Endothelial cell of umbilical vein (primary cell): ENCODE measurements around the gene MYOD1. TPM values are rescaled to one million over a fixed set of nuclear protein-coding genes. Genes with fewer than 3 reads are reported as not detected.

Experiments
- BruUV-seq: library from RNA; stranded (reverse); fragments of 400-500 nt; replicated peaks from 2 replicates; lab custom pipeline; 2021; lab: Mats Ljungman, UMichigan
- CTCF ChIA-PET: fragments of 300-600, 350-600 bp; sonication (Branson Sonifier 250); formaldehyde crosslinking; loops from one replicate; lab custom pipeline; 2021; ENCODE audit warnings: antibody characterized with exemption, inconsistent platforms; lab: Charles Lee
- POLR2A ChIA-PET: fragments of 300-600, 350-600 bp; sonication (Branson Sonifier 250); formaldehyde crosslinking; loops from one replicate; lab custom pipeline; 2021; ENCODE audit warnings: antibody characterized with exemption, inconsistent platforms; lab: Charles Lee
- DNase-seq: peaks from one replicate; pipeline ENCODE4 v3.0.0-alpha.2; 2011; ENCODE audit warnings: low read depth, low spot score
- FAIRE-seq: peaks from 2 replicates; lab custom pipeline; 2011; peaks lifted over from hg19 to GRCh38; lab: Jason Lieb, UNC
- H2AFZ ChIP-seq: 2 replicates; pipeline ENCODE4 v1.6.0; 2012; ENCODE audit warnings: low read depth, low read length, control low read depth, inconsistent platforms
- H3K27ac ChIP-seq: 2 replicates; pipeline ENCODE4 v1.5.1; 2011; ENCODE audit warnings: low read depth, mild to moderate bottlenecking, control low read depth, low read length, moderate library complexity; ENCODE audit not compliant: insufficient read depth
- H3K27me3 ChIP-seq, 2 experiments: 2 replicates each; pipeline versions ENCODE4 v1.6.0 to v1.6.1; 2011; ENCODE audit warnings: low read length in 2 of 2, mixed read lengths in 1 of 2; ENCODE audit not compliant: control insufficient read depth in 2 of 2, insufficient read depth in 2 of 2
- H3K36me3 ChIP-seq, 2 experiments: 2 replicates in 1 of 2; 3 replicates in 1 of 2; pipeline ENCODE4 v1.5.1; 2011; ENCODE audit warnings: low read length in 2 of 2, mild to moderate bottlenecking in 1 of 2, moderate library complexity in 1 of 2; ENCODE audit not compliant: control insufficient read depth in 2 of 2, insufficient read depth in 2 of 2; ENCODE audit errors: extremely low read depth in 1 of 2
- H3K4me1 ChIP-seq: 3 replicates; pipeline ENCODE4 v1.5.1; 2011; ENCODE audit warnings: mild to moderate bottlenecking, low read length; ENCODE audit not compliant: control insufficient read depth, insufficient read depth; ENCODE audit errors: extremely low read depth
- H3K4me2 ChIP-seq: 2 replicates; pipeline ENCODE4 v1.6.1; 2011; ENCODE audit warnings: low read length, control low read depth, mixed read lengths; ENCODE audit not compliant: insufficient read depth
- H3K4me3 ChIP-seq, 3 experiments: fragments of 200-600 bp in 1 of 3; sonication (generic), shearing (Covaris generic) in 1 of 3; replicated peaks in 1 of 3; 2 replicates each; pipeline ENCODE4 v1.5.1; 2011 to 2016; ENCODE audit warnings: control low read depth in 3 of 3, low read length in 3 of 3, mild to moderate bottlenecking in 2 of 3, inconsistent platforms in 1 of 3, low read depth in 1 of 3, moderate library complexity in 1 of 3; ENCODE audit not compliant: insufficient read depth in 1 of 3
- H3K79me2 ChIP-seq: 2 replicates; pipeline ENCODE4 v1.6.0; 2012; ENCODE audit warnings: low read length, inconsistent platforms; ENCODE audit not compliant: control insufficient read depth, insufficient read depth
- H3K9ac ChIP-seq: replicated peaks from 2 replicates; pipeline ENCODE3; 2011; ENCODE audit warnings: low read length, control low read depth; ENCODE audit not compliant: insufficient read depth; ENCODE audit errors: extremely low read depth
- H3K9me1 ChIP-seq: replicated peaks from 3 replicates; pipeline ENCODE4 v1.6.0; 2011; ENCODE audit warnings: mild to moderate bottlenecking, low read length; ENCODE audit not compliant: control insufficient read depth, insufficient read depth; ENCODE audit errors: extremely low read depth
- H3K9me3 ChIP-seq: replicated peaks from 2 replicates; pipeline ENCODE4 v1.5.1; 2012; ENCODE audit warnings: low read length, inconsistent platforms; ENCODE audit not compliant: control insufficient read depth, insufficient read depth
- H4K20me1 ChIP-seq: replicated peaks from 2 replicates; pipeline ENCODE3; 2011; ENCODE audit warnings: mild to moderate bottlenecking, low read length; ENCODE audit not compliant: control insufficient read depth, insufficient read depth; ENCODE audit errors: extremely low read depth
- EZH2 ChIP-seq: IDR thresholded peaks from 2 replicates; pipeline ENCODE4 v1.6.1; 2012; ENCODE audit warnings: borderline replicate concordance, low read depth, mild to moderate bottlenecking, moderate library complexity, low read length, inconsistent platforms; ENCODE audit not compliant: severe bottlenecking
- FOS ChIP-seq: IDR thresholded peaks from 2 replicates; pipeline ENCODE4 v1.6.1; 2011; ENCODE audit warnings: mild to moderate bottlenecking, low read length, moderate library complexity, borderline replicate concordance; ENCODE audit not compliant: insufficient read depth
- GATA2 ChIP-seq: IDR thresholded peaks from 2 replicates; pipeline ENCODE4 v1.7.0; 2011; ENCODE audit warnings: low read depth, mild to moderate bottlenecking, moderate library complexity, mixed read lengths, low read length; ENCODE audit not compliant: insufficient read length, insufficient read depth
- JUN ChIP-seq: IDR thresholded peaks from 2 replicates; pipeline ENCODE4 v1.6.1; 2011; ENCODE audit warnings: borderline replicate concordance, low read depth; ENCODE audit not compliant: insufficient read length, insufficient read depth
- MYC ChIP-seq: IDR thresholded peaks from one replicate; pipeline ENCODE4 v1.6.1; 2011; ENCODE audit warnings: mild to moderate bottlenecking, low read depth, low read length
- POLR2A ChIP-seq: IDR thresholded peaks from 2 replicates; pipeline ENCODE4 v1.6.1; 2012; ENCODE audit warnings: low read depth, mild to moderate bottlenecking, control low read depth, low read length
- POLR2AphosphoS5 ChIP-seq: IDR thresholded peaks from 2 replicates; pipeline ENCODE4 v1.6.1; 2012; ENCODE audit warnings: low read depth, mild to moderate bottlenecking, control low read depth, low read length, moderate library complexity; ENCODE audit not compliant: insufficient read depth
- dilution Hi-C: fragments of 300-500 bp; cut with MboI; formaldehyde crosslinking; loops from one replicate; pipeline ENCODE4 v1.15.0; 2019; ENCODE audit warnings: low sequenced_read_pairs; ENCODE audit not compliant: extremely low pct_ligation_motif_present
- intact Hi-C: fragments of 100-400 bp; cut with micrococcal nuclease; formaldehyde crosslinking; loops from one replicate; pipeline ENCODE4 v1.10.0; 2022
- polyA plus RNA-seq, 4 experiments: library from polyadenylated mRNA; depleted of rRNA in 3 of 4; stranded (reverse) in 3 of 4; unstranded in 1 of 4; fragments of >200 nt; gene quantifications; 2 replicates each; pipeline versions ENCODE4 v1.2.1 to v1.2.3, GENCODE V29; 2011 to 2012; ENCODE audit warnings: missing spikeins in 1 of 4
- total RNA-seq: library from RNA; stranded (reverse); gene quantifications from 2 replicates; pipeline ENCODE4 v1.2.3, GENCODE V29; 2021
- TF ChIP-seq, protein P1 (sequence below): IDR thresholded peaks from 2 replicates; pipeline ENCODE4 v1.6.1; 2011; ENCODE audit not compliant: insufficient read depth, insufficient read length
- TF ChIP-seq, protein P2 (sequence below), 2 donors: IDR thresholded peaks; 1 replicate in 1 of 2; 2 replicates in 1 of 2; pipeline ENCODE4 v1.5.1; 2011; ENCODE audit warnings: low read length in 2 of 2, mild to moderate bottlenecking in 2 of 2, moderate library complexity in 2 of 2, control low read depth in 1 of 2, inconsistent platforms in 1 of 2, low read depth in 1 of 2; ENCODE audit not compliant: insufficient read depth in 1 of 2; ENCODE audit errors: extremely low read depth in 1 of 2

MYOD1 gene
- total and polyA plus RNA-seq, 2 donors (not counting 3 experiments of a cell fraction or from before 2014, with no cell fraction given) = not detected

DNA sequence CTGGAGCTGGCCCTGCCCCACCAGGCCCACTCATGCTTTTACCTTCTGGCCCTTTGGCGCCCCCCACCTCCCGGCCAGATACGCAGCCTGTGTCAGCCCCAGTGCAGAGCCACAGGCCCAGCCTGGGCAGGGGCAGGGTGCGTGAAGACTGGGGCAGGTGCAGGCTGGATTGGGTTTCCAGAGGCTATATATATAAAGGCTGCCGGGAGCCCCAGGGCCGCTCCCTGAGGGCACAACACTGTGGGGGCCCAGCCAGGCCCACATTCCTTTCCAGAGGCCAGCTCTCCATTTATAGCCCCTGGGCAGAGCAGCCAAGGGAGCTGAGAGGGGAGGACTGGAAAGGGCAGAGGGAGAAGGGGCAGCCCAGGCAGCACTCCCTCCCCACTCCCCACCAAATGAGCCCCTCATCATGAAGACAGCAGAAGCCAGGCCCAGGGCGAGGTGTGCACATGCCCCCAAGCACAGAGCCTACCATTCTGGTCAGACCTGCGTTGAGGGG is 5.0 kb upstream of the MYOD1 start:
- no TSS peak for BruUV-seq
- dilution Hi-C loops (no loop called here), intact Hi-C loops (no loop called here)
- Histone ChIP-seq H3K4me1 (no peaks in the 10 kb centered on the region), H3K27ac (no peak overlapping the region), H3K9ac (no peak overlapping the region), H3K4me3 (no peak overlapping the region), H3K9me3 (no peaks in the 10 kb centered on the region), H3K27me3 (peaks cover 29 to 44% of the 10 kb centered on the region in 2 experiments), H3K79me2 (no peaks in the 10 kb centered on the region), H3K9me1 (no peaks in the 10 kb centered on the region), H2AFZ (no peak overlapping the region), H3K4me2 (no peak overlapping the region), H4K20me1 (no peaks in the 10 kb centered on the region), H3K36me3 (no peaks in the 10 kb centered on the region)
- ChIA-PET CTCF (no interaction called here), POLR2A (no interaction called here)
- TF ChIP-seq FOS (no peak), JUN (no peak), MYC (no peak), GATA2 (no peak), EZH2 (no peak), POLR2AphosphoS5 (no peak), POLR2A (no peak)
- TF ChIP-seq, protein P1, sequence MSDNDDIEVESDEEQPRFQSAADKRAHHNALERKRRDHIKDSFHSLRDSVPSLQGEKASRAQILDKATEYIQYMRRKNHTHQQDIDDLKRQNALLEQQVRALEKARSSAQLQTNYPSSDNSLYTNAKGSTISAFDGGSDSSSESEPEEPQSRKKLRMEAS = no peak
- TF ChIP-seq, protein P2, sequence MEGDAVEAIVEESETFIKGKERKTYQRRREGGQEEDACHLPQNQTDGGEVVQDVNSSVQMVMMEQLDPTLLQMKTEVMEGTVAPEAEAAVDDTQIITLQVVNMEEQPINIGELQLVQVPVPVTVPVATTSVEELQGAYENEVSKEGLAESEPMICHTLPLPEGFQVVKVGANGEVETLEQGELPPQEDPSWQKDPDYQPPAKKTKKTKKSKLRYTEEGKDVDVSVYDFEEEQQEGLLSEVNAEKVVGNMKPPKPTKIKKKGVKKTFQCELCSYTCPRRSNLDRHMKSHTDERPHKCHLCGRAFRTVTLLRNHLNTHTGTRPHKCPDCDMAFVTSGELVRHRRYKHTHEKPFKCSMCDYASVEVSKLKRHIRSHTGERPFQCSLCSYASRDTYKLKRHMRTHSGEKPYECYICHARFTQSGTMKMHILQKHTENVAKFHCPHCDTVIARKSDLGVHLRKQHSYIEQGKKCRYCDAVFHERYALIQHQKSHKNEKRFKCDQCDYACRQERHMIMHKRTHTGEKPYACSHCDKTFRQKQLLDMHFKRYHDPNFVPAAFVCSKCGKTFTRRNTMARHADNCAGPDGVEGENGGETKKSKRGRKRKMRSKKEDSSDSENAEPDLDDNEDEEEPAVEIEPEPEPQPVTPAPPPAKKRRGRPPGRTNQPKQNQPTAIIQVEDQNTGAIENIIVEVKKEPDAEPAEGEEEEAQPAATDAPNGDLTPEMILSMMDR (IDR thresholded peaks at IDR 0.05; ENCODE audit: extremely low read depth in 1 of 2, insufficient read depth in 1 of 2, low read depth in 1 of 2, low read length in 2 of 2) = no peak
- DNase-seq (no peak), FAIRE-seq (no peak)
